ENCODE measurements around the gene SDCCAG8.

SDCCAG8 gene

GRCh38 chr1:243438815-243439214, 183.0 kb downstream of the SDCCAG8 start:
- DNase-seq (ENCODE audit: extremely low spot score, insufficient read length, low read depth), result no peak
- FAIRE-seq, result no peak

DNA sequence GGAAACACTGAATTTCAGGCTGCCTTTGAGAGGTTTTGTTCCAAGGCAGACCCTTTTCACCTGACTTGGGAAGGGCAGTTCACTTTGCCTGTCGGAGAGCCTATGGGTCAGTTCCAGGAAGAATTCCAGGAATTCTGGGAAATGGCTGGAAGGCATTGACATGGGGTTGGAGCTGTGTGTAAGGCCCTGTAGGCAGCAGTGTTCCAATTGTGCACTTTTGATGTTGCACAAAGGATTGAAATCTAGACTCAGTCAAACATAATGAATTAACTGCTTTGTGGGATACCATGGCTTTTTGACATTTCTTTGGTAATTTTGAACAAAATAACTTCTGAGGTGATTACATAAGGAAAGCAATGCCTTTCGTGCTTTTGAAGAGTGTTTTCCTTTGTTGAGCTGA, 184.6 kb downstream of the SDCCAG8 start:
- DNase-seq (ENCODE audit: extremely low spot score, insufficient read length, low read depth) (no peak), FAIRE-seq (no peak)

DNA sequence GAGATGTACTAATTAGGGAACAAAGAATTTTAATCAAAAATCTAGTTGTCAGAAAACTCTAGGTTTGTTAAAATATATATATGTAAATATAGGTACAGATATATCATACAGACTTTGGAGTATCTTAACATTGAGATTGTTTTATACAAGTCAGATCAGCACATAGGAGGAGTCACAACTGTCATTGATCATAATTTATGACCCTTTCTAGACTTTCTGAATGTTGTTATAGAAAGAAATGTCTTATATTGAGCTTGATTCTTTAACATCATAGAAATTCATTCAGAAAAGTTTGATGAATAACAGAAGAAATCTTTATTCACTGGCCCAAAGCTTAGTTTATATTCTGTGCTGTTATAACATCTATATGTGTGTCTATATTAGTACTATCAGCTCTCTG, 185.8 kb downstream of the SDCCAG8 start:
- no peak for FAIRE-seq
- no peak for DNase-seq (ENCODE audit: extremely low spot score, insufficient read length, low read depth)

DNA sequence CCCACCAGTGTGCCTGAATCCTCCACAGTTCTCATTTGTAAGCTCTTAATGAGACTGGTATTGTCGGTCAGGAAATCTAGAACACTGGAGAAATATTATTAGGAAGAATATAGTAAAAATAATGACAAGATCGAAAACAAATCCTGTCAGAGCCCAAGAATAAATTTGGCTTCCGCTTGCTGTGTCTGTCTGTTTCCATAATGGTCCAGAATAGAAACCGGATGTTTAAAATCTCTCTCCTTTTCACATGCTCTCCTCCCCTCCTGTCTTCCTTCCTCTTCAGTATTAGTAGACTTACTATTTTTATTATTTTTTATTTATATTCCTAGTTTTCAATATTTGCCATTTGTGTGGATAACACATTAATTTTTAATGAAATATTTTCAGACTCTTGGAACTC, 187.7 kb downstream of the SDCCAG8 start:
- FAIRE-seq (no peak), DNase-seq (ENCODE audit: extremely low spot score, insufficient read length, low read depth) (no peak)

DNA sequence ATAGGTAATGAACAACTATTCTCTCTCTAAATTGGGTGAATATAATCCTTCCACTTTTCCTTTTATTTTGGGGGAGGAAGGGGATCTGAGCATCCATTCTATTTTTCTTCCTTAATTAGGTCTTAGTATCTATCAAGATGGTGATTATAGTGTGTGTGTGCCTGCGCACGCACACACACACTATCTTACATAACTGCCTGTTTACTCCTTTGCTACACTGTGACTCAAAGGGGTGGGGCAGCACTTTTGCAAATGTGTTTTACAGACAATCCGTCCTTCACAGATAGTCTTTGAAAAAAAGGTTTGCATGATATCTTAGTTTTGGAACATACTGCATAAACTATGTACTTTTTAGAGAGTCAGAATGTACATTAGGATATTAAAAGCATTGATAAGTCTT, 191.5 kb downstream of the SDCCAG8 start:
- no peak for FAIRE-seq
- no peak for DNase-seq (ENCODE audit: extremely low spot score, insufficient read length, low read depth)

- DNase-seq (ENCODE audit: extremely low spot score, insufficient read length, low read depth) (no peak), FAIRE-seq (no peak)
Measured at GRCh38 chr1:243447844-243448243, 192.0 kb downstream of the SDCCAG8 start.

GRCh38 chr1:243449373-243449772, 193.5 kb downstream of the SDCCAG8 start:
- DNase-seq (ENCODE audit: extremely low spot score, insufficient read length, low read depth) (no peak), FAIRE-seq (no peak)

GRCh38 chr1:243452092-243452491, 196.3 kb downstream of the SDCCAG8 start:
- FAIRE-seq, result no peak
- no peak for DNase-seq (ENCODE audit: extremely low spot score, insufficient read length, low read depth)

GRCh38 chr1:243454328-243454997, 198.6 kb downstream of the SDCCAG8 start:
- FAIRE-seq (no peak), DNase-seq (ENCODE audit: extremely low spot score, insufficient read length, low read depth) (no peak)

DNA sequence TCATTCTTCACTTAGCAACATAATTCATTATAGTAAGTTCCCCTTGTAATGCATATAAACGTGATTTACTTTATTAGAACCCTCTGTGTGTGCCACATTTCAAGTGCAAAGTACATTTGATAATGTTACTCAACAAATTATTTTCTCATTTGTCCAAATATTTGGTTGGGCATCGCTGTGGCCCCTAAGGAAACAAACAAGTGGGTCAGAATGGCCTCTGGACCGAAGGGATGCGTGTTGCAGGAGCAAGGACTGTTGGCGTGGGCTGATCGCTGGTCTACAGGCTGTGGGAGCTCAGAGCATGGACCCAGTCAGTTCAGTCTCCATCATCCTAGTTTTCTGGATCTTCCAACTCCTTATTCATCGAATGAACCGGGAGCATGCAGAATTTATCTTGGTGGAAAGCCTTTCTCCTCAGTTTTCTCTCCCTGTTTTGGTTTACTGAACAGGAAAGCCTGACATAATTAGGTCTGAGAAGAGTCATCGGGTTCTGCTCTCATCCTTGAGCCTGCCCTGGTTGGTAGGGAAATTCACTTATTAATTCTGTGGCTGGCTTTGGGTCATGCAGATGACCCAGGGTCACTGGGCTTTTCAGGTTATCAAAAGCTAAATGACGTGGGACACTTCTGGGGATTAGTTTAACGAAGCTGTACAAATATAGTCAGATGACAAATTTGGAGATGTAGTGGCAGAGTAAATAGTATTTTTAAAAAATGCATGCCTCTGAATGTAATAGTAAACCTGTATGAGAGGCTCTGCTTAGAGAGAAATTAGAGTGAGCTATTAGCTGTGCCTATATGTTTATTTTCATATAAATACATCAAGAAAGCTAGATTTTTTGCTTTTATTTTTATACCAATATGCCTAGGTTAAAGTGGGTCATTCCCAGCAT, 200.2 kb downstream of the SDCCAG8 start:
- no peak for FAIRE-seq
- DNase-seq (ENCODE audit: extremely low spot score, insufficient read length, low read depth), result no peak

GRCh38 chr1:243457363-243457982, 201.6 kb downstream of the SDCCAG8 start:
- FAIRE-seq, result no peak
- DNase-seq (ENCODE audit: extremely low spot score, insufficient read length, low read depth), result no peak

DNA sequence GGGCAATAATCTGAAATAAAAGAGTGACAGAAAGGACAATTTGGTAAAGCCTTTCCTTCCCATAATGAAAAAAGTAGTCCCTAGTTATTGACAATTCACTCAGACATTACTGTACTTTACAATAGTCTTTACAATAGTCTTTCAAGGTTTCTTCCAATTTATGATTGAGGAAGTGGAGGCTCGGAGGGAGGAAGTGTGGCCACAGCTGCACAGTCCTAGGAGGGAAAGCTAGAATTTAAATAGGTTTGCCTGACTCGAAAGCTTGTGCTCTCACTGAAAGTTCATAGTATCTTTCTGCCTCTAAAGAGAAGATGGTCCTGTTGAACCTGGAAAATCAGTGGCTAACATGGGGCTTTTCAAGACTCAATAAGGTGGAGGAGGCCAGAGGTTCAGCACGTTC, 203.2 kb downstream of the SDCCAG8 start:
- DNase-seq (ENCODE audit: extremely low spot score, insufficient read length, low read depth) (no peak), FAIRE-seq (no peak)

GRCh38 chr1:243461700-243462099, 205.9 kb downstream of the SDCCAG8 start:
- DNase-seq (ENCODE audit: extremely low spot score, insufficient read length, low read depth) (no peak), FAIRE-seq (no peak)

DNA sequence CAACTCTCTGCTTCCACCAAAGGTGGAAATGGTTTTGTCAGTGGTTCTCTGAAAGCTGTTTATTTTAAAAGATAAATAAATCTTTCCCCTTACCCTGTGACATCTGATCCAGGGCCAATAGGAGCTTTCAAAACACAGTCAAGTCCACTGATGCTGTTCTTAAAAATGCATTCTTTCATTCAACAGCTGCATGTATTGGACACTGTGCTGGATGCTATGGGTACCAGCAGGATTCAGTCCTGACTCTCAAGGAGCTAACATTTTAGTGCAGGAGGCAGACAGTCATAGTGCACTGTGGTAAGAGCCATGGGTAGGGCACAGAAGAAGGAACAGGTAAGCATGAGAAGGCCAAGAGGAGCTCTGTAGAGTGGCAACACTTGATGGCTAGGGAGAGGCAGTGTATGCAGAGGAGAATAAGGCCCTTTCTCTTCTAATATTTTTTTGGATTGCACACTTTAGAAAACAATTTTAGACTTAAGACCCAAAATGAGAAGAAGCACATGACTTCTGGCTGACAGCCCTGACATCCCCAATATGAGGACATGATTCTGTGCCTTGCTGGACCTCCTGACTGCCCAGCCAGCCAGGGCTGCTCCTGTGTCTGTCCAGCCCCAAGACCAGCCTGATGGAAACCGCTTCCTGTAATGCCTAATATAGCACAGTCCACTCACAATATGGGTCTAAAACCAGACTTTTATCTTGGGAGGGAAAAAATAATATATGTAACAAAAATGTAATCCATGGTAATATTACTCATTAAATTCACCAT, 207.3 kb downstream of the SDCCAG8 start:
- FAIRE-seq, result no peak
- no peak for DNase-seq (ENCODE audit: extremely low spot score, insufficient read length, low read depth)

DNA sequence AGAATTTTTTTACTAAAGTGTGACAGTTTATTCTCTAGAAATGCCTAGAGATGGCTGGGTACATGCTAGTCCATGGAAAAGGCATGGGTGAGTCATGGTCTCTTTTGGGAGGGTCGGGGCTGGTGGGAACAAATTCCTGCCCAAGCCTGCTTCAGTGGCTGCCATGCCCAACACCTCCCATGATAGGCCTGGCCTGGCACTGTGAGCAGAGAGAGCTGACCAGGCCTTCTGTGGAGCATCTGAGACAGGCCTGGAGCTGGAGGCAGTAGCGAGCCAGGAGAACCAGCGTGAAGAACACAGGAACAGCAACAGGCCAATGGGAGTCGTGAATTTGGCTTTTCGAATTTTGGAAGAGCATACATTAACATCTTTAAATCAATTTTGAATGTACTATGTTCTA, 209.2 kb downstream of the SDCCAG8 start:
- DNase-seq (ENCODE audit: extremely low spot score, insufficient read length, low read depth) (no peak), FAIRE-seq (no peak)

DNA sequence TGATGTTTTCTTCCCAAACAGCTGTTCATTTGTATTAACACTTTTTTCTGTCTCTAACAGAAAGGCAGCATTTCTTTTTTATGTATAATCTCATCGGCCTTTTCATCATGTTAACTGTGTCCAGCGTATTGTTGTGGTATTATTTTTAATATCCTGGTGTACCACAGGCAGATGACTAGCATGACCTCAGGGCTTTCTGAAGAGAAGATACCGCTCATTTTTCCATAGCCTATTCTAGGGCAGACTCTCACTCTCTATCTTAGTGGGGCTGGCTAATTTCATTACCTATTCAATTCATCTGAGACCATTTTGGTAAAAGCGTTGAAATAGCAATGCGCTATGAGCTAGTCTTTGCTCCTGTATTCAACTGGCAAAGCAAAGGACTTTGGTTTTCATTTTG, 209.9 kb downstream of the SDCCAG8 start:
- DNase-seq (ENCODE audit: extremely low spot score, insufficient read length, low read depth) (no peak), FAIRE-seq (no peak)

GRCh38 chr1:243469497-243469896, 213.7 kb downstream of the SDCCAG8 start:
- DNase-seq (ENCODE audit: extremely low spot score, insufficient read length, low read depth) (no peak), FAIRE-seq (no peak)

- DNase-seq (ENCODE audit: extremely low spot score, insufficient read length, low read depth) (no peak), FAIRE-seq (no peak)
Measured at GRCh38 chr1:243470502-243470901, 214.7 kb downstream of the SDCCAG8 start.

GRCh38 chr1:243471026-243471685, 215.3 kb downstream of the SDCCAG8 start:
- no peak for FAIRE-seq

More at GRCh38 chr1:243471026-243471685, 215.3 kb downstream of the SDCCAG8 start:
- DNase-seq (ENCODE audit: extremely low spot score, insufficient read length, low read depth), result no peak

All from GM18507 (cell line).